Central memory CD8-positive, alpha-beta T cell (primary cell): Measurements from ENCODE around the gene CSRNP3.

Experiments used
- ATAC-seq: fragments of 150-1000 bp; cut with Tn5 transposase; replicated peaks from 2 replicates; pipeline ENCODE4 v1.10.0; 2022; ENCODE audit warnings: mild to moderate bottlenecking, moderate FRiP score, moderate number of reproducible peaks; ENCODE audit not compliant: poor library complexity, severe bottlenecking; ENCODE audit errors: extremely low read depth
- DNase-seq, 2 donors: peaks; one replicate each; pipeline ENCODE4 v3.0.0; 2021; ENCODE audit warnings: low spot score in 2 of 2
- H3K27ac Mint-ChIP-seq: one replicate; pipeline ENCODE4 v1.8.0; 2022; ENCODE audit warnings: low read depth, mild to moderate bottlenecking, moderate library complexity, mixed read lengths
- H3K27me3 Mint-ChIP-seq: one replicate; pipeline ENCODE4 v1.8.0; 2022; ENCODE audit warnings: mixed read lengths
- H3K36me3 Mint-ChIP-seq: one replicate; pipeline ENCODE4 v1.8.0; 2022; ENCODE audit warnings: mild to moderate bottlenecking, moderate library complexity, mixed read lengths; ENCODE audit not compliant: insufficient read depth
- H3K4me1 Mint-ChIP-seq: one replicate; pipeline ENCODE4 v1.8.0; 2022; ENCODE audit warnings: mixed read lengths
- H3K4me3 Mint-ChIP-seq: one replicate; pipeline ENCODE4 v1.8.0; 2022; ENCODE audit warnings: mild to moderate bottlenecking, moderate library complexity, mixed read lengths
- H3K9me3 Mint-ChIP-seq: one replicate; pipeline ENCODE4 v1.8.0; 2022; ENCODE audit warnings: mixed read lengths

CSRNP3 gene

GRCh38 chr2:165693838-165694237 is 224.3 kb downstream of the CSRNP3 start:
- DNase-seq (no peak), ATAC-seq (no peak)
- peaks cover 46% of the 10 kb centered on the region for H3K27me3 Mint-ChIP-seq
- H3K9me3 Mint-ChIP-seq = no peaks in the 10 kb centered on the region
- no peak overlapping the region for H3K4me3 Mint-ChIP-seq
- no peak overlapping the region for H3K27ac Mint-ChIP-seq
- H3K36me3 Mint-ChIP-seq = no peaks in the 10 kb centered on the region
- H3K4me1 Mint-ChIP-seq = no peaks in the 10 kb centered on the region

GRCh38 chr2:165697748-165698443 is 228.4 kb downstream of the CSRNP3 start:
- no peak overlapping the region for H3K27ac Mint-ChIP-seq
- H3K27me3 Mint-ChIP-seq = peaks cover 46% of the 10 kb centered on the region
- DNase-seq = no peak
- no peaks in the 10 kb centered on the region for H3K4me1 Mint-ChIP-seq
- no peak overlapping the region for H3K4me3 Mint-ChIP-seq
- no peaks in the 10 kb centered on the region for H3K36me3 Mint-ChIP-seq
- no peaks in the 10 kb centered on the region for H3K9me3 Mint-ChIP-seq
- ATAC-seq = no peak

- Mint-ChIP-seq H3K27me3 (peaks cover 44% of the 10 kb centered on the region), H3K4me3 (no peak overlapping the region), H3K4me1 (no peaks in the 10 kb centered on the region), H3K27ac (no peak overlapping the region), H3K36me3 (no peaks in the 10 kb centered on the region), H3K9me3 (no peaks in the 10 kb centered on the region)
- no peak for ATAC-seq
- no peak for DNase-seq
Measured at GRCh38 chr2:165698444-165698884, 229.0 kb downstream of the CSRNP3 start.

GRCh38 chr2:165699946-165700345 is 230.4 kb downstream of the CSRNP3 start:
- Mint-ChIP-seq H3K9me3 (no peaks in the 10 kb centered on the region), H3K27me3 (peaks cover 33% of the 10 kb centered on the region), H3K4me3 (no peak overlapping the region), H3K27ac (no peak overlapping the region), H3K36me3 (no peaks in the 10 kb centered on the region), H3K4me1 (no peaks in the 10 kb centered on the region)
- DNase-seq (no peak), ATAC-seq (no peak)

GRCh38 chr2:165700531-165700930 is 231.0 kb downstream of the CSRNP3 start:
- ATAC-seq (no peak), DNase-seq (no peak)
- H3K27me3 Mint-ChIP-seq = peaks cover 39% of the 10 kb centered on the region
- H3K27ac Mint-ChIP-seq = no peak overlapping the region
- no peak overlapping the region for H3K4me3 Mint-ChIP-seq
- no peaks in the 10 kb centered on the region for H3K36me3 Mint-ChIP-seq
- no peaks in the 10 kb centered on the region for H3K4me1 Mint-ChIP-seq
- no peaks in the 10 kb centered on the region for H3K9me3 Mint-ChIP-seq

GRCh38 chr2:165701147-165701546 is 231.6 kb downstream of the CSRNP3 start:
- Mint-ChIP-seq H3K36me3 (no peaks in the 10 kb centered on the region), H3K9me3 (no peaks in the 10 kb centered on the region), H3K4me3 (no peak overlapping the region), H3K4me1 (no peaks in the 10 kb centered on the region), H3K27ac (no peak overlapping the region), H3K27me3 (peaks cover 38% of the 10 kb centered on the region)
- DNase-seq = no peak
- ATAC-seq = no peak

GRCh38 chr2:165706960-165707487 is 237.5 kb downstream of the CSRNP3 start:
- Mint-ChIP-seq H3K4me3 (no peak overlapping the region), H3K27me3 (peaks cover 48% of the 10 kb centered on the region), H3K27ac (no peak overlapping the region), H3K36me3 (no peaks in the 10 kb centered on the region), H3K4me1 (no peaks in the 10 kb centered on the region), H3K9me3 (peaks cover 9% of the 10 kb centered on the region)
- ATAC-seq = no peak
- no peak for DNase-seq

GRCh38 chr2:165716091-165716490 is 246.6 kb downstream of the CSRNP3 start:
- no peak overlapping the region for H3K4me3 Mint-ChIP-seq
- no peak for DNase-seq
- no peak overlapping the region for H3K27ac Mint-ChIP-seq
- ATAC-seq = no peak
- H3K27me3 Mint-ChIP-seq = peaks cover 41% of the 10 kb centered on the region
- peaks cover 2% of the 10 kb centered on the region for H3K36me3 Mint-ChIP-seq
- H3K4me1 Mint-ChIP-seq = no peaks in the 10 kb centered on the region
- H3K9me3 Mint-ChIP-seq = no peaks in the 10 kb centered on the region

- Mint-ChIP-seq H3K36me3 (peaks cover 2% of the 10 kb centered on the region), H3K4me3 (no peak overlapping the region), H3K4me1 (no peaks in the 10 kb centered on the region), H3K27ac (no peak overlapping the region), H3K9me3 (no peaks in the 10 kb centered on the region), H3K27me3 (peaks cover 59% of the 10 kb centered on the region)
- ATAC-seq (no peak), DNase-seq (no peak)
Measured at GRCh38 chr2:165718610-165719210, 249.2 kb downstream of the CSRNP3 start.

GRCh38 chr2:165720511-165720910 is 251.0 kb downstream of the CSRNP3 start:
- no peak overlapping the region for H3K27ac Mint-ChIP-seq
- ATAC-seq (no peak), DNase-seq (no peak)
- H3K27me3 Mint-ChIP-seq = peaks cover 77% of the 10 kb centered on the region
- no peak overlapping the region for H3K4me3 Mint-ChIP-seq
- H3K9me3 Mint-ChIP-seq = no peaks in the 10 kb centered on the region
- no peaks in the 10 kb centered on the region for H3K4me1 Mint-ChIP-seq
- H3K36me3 Mint-ChIP-seq = peaks cover 1% of the 10 kb centered on the region

GRCh38 chr2:165725421-165725820 is 255.9 kb downstream of the CSRNP3 start:
- Mint-ChIP-seq H3K27ac (no peak overlapping the region), H3K27me3 (peaks cover 50% of the 10 kb centered on the region), H3K36me3 (no peaks in the 10 kb centered on the region), H3K4me3 (no peak overlapping the region), H3K9me3 (no peaks in the 10 kb centered on the region), H3K4me1 (no peaks in the 10 kb centered on the region)
- DNase-seq (no peak), ATAC-seq (no peak)
